GM21723 (cell line): ENCODE results near the gene GFPT2.

Experiments used
- ATAC-seq: cut with Tn5 transposase; IDR thresholded peaks from one replicate; pipeline ENCODE4 v1.9.1; 2021; ENCODE audit warnings: mild to moderate bottlenecking, moderate library complexity; ENCODE audit not compliant: unreplicated experiment

The GFPT2 gene

DNA sequence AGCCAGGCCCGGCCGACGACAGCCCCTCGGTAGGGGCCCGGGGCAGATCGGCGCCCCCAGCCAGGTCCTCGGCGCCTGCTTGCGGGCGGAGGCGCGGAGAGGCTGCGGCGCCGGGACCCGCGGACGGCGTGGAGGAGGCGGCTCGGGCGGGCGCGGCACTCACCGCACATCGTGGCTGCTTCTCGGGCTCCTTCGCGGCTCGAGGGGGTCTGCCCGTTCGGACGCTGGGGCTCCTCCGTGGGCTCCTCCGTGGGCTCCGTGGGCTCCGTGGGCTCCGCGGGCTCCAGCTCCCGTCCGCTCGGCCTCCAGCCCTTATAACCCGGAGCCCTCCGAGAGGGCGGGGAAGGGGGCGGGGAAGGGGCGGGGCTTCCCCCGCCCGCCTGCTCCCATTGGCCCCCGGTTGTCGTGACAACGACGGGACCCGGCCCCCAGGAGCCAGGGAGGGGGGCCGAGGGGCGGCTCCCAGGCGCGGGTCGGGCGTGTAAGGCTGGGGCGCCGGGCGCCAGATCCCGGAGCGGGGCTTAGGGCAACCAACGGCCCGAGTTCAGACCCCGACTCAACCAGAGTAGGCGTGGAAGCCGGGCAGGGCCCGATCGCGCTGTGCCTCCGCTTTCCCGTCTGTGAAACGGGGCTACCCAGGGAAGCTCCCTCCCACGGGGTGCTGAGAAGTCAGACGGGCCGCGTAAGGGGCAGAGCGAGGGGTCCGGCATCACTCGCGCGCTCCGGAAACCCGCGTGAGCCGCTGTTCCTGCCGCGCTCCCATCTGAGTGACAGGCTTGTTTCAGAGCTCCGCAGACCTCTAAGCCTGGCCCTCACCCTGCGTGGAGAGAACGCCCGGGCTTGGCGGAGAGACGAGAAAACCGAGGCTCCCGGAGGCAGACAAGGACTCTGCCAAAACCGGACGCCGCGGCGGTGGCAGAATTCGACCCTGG, at the start of gene GFPT2:
GFPT2 (minus strand) TSS at position 289 of the 932 bp plus-strand sequence; CDS start at position 170, 119 bp downstream.
- ATAC-seq, result peak; percentile 79

DNA sequence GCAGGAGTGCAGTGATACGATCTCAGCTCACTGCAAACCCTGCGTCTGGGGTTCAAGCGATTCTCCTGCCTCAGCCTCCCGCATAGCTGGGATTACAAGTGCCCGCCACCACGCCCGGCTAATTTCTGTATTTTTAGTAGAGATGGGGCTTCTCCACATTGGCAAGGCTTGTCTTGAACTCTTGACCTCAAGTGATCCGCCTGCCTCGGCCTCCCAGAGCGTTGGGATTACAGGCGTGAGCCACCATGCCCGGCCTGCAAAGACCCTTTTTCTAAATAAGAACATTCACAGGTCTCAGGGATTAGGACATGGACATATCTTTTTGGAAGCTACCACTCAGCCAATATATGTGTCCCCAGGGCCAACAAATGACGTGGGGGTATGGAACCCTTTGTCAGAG, 49.6 kb upstream of the GFPT2 start:
- ATAC-seq, result no peak

DNA sequence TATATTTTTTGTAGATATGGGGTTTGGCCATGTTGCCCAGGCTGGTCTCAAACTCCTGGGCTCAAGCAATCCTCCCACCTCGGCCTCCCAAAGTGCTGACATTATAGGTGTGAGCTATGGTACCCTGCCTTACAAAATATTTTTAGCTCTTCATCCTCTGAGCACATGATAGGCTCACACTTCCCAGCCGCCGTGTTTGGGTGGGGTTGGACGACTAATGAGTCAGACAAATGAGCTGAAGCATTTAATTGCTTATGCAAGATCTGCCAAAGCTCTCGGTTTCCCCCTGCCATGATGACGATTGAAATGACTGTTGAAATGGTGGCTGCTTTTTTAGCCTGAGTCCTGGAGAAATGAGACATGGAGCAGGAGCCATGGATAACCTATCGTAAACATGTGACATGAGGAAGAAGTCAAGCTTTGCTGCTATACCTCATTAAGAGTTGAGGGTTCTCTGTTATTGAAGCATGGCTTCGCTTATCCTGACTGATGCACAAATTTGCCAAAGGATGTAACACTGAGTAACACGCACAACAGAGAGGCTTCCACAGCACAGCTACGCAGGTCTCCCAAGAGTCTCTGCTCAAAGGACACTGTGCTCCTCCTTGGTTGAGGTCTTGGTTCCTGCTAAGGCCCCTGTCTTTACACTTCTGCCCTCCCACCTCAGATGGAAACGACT, 48.2 kb upstream of the GFPT2 start:
- ATAC-seq, result no peak

DNA sequence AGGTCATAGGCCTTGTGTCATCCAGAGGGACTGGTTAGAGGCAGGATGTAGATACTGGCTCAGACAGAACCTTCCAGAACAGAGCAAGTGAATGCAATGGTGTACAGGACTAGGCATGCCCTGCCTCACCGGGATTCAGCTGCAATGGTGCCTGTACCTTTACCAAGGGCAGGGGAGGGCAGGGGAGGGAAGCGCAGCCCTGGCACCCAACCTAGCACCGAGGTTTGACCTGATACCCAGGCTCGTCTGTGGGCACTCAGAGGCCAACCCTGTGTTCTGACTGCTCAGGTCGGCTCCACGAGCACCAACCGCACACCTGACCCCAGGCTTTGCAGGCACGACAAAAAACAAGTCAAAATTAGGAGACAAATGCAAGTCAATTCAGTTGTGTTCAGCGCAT, 47.3 kb upstream of the GFPT2 start:
- no peak for ATAC-seq

DNA sequence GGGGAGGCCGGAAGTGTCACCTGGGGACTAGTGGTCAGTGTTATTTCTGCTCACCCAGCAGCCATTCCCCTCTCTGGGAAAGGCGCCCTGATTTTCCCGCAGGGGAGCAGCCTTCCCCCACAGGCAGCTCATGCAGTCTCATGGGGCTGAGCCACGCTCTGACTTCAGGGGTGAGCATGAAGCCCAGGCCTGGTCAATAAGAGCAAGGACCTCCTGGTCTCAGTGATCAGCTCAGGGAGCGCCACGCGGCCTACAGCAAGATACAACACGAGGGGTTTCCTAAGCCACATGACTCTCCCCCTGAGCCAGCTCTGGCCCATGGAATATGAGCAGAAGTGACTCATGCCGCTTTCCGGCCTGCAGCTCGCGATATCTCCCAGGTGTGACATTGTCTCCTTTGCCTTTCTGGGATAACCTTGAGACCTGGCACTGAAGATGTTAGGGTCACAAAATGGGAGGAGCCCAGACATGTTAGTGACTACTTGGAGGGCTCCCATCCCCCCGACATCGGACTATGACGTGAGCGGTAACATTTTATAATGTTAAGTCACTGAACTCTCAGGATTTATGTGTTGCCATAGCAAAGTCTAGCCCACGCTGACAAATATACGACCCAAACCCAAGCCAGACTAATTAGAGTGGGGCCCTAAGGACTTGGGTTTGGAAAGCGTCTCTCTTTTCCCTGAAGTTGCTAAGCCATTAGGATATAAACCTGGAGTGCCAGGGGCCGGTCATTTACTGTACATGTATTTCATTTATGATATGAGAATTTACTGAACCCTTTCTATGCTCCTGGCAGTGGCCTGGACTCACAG, 46.5 kb upstream of the GFPT2 start:
- ATAC-seq, result no peak

DNA sequence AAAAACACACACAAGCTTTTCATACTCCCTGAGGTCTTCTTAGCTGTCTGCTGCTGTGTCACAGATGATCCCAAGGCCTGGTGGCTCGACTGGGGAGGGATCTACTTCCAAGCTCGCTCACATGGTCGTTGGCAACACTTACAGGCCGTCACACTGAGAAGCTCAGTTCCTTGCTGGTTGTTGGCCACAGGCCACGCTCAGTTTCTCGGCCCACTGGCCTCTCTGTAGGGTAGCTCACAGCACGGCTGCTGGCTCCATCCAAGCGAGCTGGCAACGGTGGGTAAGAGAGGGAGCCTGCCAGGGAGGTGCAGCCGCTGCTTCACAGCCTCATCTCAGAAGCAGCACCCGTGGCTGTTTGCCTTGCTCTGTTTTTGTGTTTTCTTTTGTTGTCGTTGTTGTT, 43.8 kb upstream of the GFPT2 start:
- no peak for ATAC-seq

DNA sequence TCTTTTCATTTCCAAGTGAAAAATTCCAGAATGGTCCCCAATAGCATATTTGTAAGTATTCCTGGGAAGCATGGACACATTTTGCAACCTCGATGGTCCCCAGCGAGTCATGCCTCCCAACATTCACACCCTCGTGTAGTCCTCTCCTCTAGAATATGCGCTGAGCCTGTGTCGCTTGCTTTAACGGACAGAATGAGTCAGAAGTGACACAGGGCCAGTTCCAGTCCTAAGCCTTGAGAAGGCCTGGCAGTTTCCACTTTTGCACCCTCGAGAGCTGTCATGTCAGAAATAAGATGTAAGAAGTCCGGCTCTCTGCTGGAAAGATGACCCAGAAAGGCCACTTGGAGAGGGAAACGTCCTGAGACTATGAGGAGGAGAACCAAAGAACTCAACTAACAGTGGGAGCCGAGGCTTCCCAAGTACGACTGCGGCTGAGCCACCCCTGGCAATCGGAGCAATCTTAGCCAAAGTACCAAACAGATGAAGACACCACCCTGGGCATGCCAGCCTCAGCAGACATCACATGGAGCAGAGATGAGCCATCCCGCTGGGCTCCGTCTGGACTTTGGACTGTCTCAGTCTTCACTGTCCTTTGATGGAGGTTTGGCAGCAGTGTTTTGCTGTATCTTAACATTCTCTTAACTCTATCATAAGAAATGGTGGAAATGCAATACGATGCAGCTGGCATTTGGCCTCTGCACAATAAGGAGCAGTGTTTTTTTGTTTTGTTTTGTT, 42.6 kb upstream of the GFPT2 start:
- no peak for ATAC-seq

DNA sequence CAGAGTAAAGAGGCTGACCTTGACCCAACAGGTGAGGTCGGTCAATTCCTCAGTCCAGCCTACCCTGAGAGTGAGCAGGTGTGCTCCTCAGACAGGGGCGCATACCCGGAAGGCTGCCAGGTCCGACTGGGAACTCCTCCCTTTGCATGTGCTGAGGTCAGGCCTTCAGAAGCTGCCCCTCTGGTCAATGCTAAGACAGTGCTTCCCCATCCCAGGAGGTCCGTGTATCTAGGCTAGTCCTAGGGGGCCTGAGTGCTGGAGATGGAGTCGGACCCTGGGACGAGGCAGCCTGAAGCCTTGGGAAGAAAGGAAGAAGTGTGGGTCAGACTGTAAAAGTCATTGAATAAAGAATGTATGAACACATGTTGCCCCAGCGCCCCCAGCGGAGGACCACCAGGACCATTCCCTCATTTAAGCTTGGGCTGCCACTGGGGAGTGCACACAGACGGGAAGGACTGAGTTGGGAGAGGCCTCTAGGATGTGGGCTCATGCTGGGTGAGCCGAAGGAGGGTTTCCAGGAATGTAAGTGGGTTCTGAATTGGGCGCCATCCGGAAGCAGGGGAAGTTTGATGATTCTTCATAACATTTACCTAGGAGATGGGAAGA, 41.0 kb upstream of the GFPT2 start:
- ATAC-seq, result no peak

DNA sequence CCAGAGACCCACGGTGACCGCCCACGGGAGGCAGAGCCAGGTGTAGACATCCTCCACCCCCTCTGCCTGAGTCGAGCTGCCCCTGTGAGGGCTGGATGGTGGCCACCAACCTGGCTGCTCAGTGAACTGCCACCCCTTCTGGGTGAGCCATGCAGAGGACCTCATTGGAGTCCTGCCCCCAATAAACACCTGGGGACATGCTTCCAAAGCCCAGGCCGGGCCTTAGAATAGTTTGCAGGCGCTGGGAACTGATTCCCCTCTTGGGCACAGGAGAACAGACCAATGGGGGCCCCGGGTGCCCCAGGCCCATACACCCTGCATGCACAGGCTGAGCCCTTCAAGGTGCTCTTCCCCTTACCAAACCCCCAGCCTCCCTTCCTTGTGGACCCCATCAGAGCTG, 38.1 kb upstream of the GFPT2 start:
- no peak for ATAC-seq

DNA sequence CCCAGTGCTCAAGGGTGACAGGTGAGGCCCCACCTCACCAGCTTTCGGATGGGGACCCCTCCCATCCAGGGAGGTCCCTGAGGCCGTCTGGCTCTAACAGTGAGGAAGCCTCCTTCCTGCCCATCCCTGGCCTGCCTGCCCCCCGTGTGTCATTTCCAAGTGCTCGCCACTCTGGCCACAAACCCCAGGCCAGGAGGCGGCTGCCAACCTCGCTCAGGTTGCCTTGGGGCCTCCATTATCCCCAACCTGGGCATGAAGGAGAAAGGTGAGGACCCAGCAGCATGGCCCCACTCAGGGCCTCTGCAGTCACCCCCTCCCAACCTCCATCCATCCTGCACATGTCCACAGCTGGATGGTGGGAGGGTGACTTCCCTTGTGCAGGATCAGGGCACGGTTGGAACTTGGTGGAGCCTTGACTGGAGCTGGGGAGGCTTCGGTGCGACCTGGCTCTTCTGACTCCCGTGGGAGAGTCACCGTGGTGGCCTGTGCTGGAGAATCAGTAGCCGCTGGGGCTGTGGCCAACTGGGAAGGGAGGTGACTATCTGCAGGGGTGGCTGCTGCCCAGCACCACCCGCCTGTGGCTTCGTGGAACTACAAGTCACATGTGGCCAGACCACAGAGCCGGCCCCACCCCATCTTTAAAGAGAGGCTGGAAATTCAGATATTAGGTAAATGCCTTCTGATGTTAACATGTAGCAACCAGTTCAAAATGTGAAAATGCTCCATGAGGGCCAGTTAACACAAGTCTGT, 37.5 kb upstream of the GFPT2 start:
- ATAC-seq, result no peak

DNA sequence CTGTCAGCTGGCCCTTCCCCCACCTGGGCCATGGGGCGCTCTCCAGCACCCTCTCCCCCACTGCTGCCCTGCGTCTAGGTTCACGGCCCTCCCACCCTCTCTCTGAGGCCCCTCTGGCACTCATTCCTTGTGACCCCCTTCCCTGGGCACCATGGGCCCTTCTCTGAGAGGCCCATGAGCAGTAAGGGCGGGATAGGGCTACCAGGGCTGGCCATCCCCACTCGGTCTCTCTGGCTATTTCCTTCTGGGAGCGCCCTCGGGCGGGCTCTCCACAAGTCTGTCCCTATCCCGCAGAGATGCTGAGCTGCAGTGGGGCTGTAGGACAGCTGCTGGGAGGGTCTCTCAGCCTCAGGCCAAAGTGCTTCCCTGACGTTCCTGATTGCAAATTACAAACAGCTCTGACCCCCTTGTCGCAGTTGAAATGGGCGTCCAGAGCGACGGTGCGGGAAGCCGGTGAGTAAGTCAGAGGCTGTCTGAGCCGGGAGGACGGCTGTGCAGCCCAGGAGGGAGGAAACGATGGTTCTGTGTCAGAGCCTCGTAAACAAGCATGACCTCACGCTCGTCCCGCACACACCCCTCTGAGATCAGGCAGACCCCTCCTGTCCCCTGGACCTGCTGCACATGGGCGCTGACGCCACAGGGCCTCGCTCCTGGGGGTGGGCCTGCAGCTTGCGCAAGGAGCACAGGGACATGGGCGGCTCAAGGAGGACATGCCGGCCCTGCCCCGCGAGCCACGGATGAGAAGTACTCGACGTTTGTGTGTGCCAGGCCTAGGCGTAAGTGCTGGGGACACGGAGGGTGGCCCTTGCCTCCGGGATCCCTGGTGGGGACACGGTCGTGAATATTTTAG, 36.3 kb upstream of the GFPT2 start:
- no peak for ATAC-seq

DNA sequence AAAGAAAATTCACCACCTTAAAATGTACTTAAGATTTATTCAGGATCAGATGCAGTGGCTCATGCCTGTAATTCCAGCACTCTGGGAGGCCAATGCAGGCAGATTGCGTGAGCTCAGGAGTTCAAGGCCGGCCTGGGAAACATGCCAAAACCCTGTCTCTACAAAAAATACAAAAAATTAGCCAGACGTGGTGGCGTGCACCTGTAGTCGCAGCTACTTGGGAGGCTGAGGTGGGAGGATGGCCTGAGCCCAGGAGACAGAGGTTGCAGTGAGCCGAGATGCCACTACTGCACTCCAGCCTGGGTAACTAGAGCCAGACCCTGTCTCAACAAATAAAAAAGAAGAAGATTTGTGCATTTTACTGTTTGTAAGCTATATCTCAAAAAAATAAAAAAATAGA, 34.7 kb upstream of the GFPT2 start:
- ATAC-seq, result no peak

DNA sequence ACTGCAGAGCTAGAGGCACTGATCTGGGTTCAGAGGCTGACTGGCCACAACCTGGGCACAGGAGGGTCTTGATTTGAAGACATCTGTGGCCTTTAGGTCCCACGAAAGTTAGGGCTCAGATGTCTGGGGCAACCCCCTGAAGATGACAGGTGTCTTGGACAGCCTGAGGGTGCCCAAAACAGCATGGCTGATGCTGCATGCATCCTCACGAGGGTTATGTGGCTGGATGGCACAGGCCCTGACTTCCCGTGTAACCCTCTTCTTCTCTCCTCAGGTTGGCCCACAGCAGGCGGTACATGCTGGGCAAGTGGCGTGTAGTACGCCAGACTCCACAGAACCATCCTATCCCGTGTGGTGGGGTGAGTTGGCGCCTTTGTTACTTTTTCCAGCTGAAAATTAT, 29.8 kb upstream of the GFPT2 start:
- no peak for ATAC-seq

DNA sequence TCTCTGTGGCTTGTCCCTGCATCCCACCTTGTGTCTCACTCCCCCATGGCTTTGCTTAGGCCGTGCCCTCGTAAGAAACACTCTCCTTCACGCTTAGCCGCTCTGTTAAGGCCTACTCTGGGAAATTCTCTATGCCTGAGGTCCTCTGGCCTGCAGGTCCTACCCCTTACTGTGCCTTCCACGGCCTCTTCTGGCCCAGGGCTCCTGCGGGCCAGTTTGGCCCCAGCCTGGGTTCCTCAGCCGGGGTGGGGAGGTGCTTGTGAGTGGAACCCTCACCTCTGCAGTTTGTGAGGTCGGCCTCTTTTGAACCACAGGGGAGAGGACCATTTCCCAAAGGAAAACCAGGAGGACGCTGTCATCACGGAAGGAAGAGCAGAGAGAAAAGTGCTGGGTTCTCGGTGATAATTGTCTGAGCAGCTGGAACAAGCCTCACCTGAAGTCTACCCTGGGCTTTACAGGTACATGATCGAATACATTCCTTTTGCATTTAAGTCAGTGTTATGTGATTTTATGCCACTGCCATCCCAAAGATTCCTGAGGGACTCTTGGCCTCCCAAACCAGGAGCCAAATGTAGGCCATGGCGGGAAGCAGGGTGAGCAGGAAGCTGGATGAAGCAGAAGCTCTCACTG, 28.8 kb upstream of the GFPT2 start:
- no peak for ATAC-seq

DNA sequence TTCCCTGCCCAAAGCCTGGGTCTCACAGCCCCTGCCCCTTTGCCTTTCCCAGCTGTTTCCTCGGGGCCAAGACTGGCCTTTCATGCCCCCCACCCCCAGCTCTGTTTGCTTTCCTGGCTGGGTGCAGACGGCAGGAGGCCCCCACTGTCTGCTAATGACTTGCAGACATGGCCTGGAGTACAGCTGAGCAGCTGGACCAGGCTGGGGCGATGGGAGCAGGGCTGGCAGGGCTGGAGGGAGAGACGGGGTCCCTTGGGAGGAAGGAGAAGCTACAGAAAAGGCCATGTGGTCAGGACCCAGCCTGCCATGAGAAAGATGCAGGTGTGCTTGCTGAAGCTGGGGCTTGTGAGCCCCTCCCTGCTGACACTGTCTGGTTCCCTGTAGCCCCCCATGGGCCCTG, 28.3 kb upstream of the GFPT2 start:
- no peak for ATAC-seq

DNA sequence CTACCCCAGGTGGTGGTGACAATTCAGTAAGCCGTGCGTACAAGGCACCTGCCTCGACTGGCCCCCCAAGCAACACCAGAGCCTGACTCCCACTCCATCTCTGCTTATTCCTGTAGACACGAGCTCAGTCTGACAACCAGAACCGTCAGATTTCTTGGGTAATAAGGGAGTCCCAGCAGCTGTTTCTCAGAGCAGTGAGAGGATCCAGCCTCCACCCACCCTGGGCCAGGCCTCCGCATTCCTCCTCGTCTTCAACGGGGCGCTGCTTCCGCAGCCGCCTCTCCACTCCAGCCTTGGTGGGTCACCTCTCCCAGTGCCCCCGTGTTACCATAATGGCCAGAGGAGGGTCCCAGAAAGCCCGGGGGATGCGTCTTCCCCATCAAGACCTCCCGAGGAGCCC, 27.7 kb upstream of the GFPT2 start:
- no peak for ATAC-seq

DNA sequence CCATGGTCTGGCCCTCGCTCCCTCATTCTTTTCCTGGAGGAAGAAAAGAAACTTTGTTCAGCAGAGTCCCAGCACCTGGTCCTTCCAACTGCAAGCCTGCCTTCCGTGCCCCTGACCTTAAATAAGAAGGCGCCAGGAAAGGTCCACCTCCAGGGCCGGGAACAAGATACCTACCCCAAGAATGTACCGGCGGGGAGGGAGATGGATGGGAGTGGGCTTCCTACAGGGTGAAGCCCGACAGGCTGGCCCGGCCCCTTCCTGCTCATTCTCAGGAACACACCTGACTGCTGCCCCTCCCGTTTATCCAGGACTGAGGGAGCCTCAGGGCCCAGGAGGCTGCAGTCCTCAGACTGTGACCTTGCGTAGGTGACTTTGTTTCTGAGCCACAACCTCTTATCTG, 27.3 kb upstream of the GFPT2 start:
- ATAC-seq, result no peak

DNA sequence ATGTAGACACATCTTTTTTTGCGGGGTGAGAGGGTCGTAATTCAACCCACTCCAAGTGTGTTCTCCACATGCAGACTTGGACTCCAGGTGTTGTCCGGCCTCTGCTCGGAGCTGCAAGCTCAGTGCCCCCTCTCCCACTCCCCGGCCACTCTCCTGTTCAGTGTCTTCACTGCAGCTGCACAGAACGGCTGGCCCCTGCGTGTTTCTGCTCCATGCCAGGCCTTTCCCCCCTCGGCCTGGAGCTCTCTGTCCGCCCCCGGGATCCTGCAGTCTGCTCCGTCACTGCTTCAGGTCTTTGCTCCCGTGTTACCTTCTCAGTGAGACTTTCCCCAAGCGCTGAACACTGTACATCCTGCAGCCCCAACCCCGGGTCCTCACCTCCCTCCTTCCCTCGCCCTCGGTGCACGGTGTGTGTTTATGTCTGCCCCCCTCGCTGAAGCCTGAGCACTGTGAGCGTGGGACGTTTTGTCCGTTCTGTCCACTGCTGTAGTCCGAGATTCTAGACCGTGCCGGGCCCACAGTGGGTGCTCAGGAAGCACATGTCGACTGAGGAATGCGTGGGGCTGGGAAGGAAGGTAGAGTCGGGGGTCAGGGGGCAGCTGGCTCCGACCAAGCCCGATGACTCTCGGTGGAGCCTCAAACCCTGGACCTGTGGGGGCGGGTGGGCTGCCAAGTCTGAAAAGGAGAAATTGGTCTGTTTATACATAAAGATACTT, 26.4 kb upstream of the GFPT2 start:
- ATAC-seq, result no peak
